ENCODE data around the gene CYSRT1. TPM values are rescaled to one million over a fixed set of nuclear protein-coding genes. Genes with fewer than 3 reads are reported as not detected.

The CYSRT1 gene
- total and polyA plus RNA-seq, 2 donors (not counting 3 experiments of a cell fraction or from before 2014, with no cell fraction given), result 0.44 to 1.1 TPM

DNA sequence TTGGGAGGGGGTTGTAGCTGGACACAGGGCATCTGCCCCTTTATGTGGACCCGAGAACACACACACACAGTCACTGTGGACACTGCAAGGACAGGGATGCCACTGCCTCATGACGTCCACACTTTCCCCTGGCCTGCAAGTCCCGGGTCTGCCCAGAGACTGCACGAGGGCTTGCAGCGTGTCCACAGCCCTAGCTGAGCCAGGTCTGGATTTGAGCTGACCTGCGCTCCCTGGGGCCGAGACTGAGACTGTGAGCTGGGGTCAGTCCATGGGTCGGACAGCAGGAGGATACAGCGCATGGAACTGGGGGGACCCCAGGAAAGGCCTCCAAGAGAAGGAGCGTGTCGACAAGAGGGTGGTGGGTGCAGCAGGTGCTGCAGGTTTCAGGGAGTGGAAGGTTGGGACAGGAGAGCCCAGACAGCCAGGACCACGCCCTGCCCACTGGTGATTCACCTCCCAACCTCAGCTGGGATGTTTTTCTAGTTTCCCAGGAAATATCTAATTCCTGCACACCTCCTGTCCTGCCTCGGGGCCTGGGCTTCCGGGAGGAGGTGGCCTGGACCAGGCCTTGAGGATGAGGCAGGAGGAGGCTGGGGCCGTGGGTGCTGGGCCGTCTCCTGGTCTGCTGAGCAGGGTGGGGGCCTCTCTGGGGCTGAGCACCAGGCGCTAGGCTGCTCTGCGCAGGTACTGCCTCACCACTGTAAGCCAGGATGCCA is 1.5 kb downstream of the CYSRT1 start:
- no peak overlapping the region for H3K4me3 ChIP-seq (replicated peaks in 1 of 3; ENCODE audit: insufficient read depth in 1 of 3, low read depth in 1 of 3, low read length in 3 of 3)
- no peak overlapping the region for H3K9ac ChIP-seq (replicated peaks; ENCODE audit: extremely low read depth, insufficient read depth, low read length)
- no peaks in the 10 kb centered on the region for H3K9me1 ChIP-seq (replicated peaks; ENCODE audit: control insufficient read depth, extremely low read depth, insufficient read depth, low read length)
- no peak overlapping the region for H3K27ac ChIP-seq (ENCODE audit: insufficient read depth, low read depth, low read length)
- ChIA-PET CTCF (interaction anchor here (0.6 to 6.3 kb wide), 16 partner anchors 11 to 197 kb away, joined by 3 to 63 read pairs (median 6); partner anchors contain the start of genes ANAPC2, NPDC1, SSNA1 and TPRN), POLR2A (no interaction called here)
- H2AFZ ChIP-seq (ENCODE audit: low read depth, low read length), result no peak overlapping the region
- no peaks in the 10 kb centered on the region for H3K36me3 ChIP-seq (ENCODE audit: control insufficient read depth in 2 of 2, extremely low read depth in 1 of 2, insufficient read depth in 2 of 2, low read length in 2 of 2)
- no peaks in the 10 kb centered on the region for H3K9me3 ChIP-seq (replicated peaks; ENCODE audit: control insufficient read depth, insufficient read depth, low read length)
- peaks cover 12% of the 10 kb centered on the region for H3K4me1 ChIP-seq (ENCODE audit: control insufficient read depth, extremely low read depth, insufficient read depth, low read length)
- no peak for TF ChIP-seq EZH2 (IDR thresholded peaks at IDR 0.05; ENCODE audit: borderline replicate concordance, low read depth, low read length, severe bottlenecking)
- no peak for TF ChIP-seq MYC (IDR thresholded peaks at IDR 0.05; ENCODE audit: low read depth, low read length)
- no peak for TF ChIP-seq POLR2AphosphoS5 (IDR thresholded peaks at IDR 0.05; ENCODE audit: insufficient read depth, low read depth, low read length)
- TF ChIP-seq POLR2A (IDR thresholded peaks at IDR 0.05; ENCODE audit: low read depth, low read length), result no peak
- TF ChIP-seq, protein P1, sequence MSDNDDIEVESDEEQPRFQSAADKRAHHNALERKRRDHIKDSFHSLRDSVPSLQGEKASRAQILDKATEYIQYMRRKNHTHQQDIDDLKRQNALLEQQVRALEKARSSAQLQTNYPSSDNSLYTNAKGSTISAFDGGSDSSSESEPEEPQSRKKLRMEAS (IDR thresholded peaks at IDR 0.05; ENCODE audit: insufficient read depth, insufficient read length), result no peak
- no peak for TF ChIP-seq JUN (IDR thresholded peaks at IDR 0.05; ENCODE audit: borderline replicate concordance, insufficient read depth, insufficient read length, low read depth)
- TF ChIP-seq, protein P2, sequence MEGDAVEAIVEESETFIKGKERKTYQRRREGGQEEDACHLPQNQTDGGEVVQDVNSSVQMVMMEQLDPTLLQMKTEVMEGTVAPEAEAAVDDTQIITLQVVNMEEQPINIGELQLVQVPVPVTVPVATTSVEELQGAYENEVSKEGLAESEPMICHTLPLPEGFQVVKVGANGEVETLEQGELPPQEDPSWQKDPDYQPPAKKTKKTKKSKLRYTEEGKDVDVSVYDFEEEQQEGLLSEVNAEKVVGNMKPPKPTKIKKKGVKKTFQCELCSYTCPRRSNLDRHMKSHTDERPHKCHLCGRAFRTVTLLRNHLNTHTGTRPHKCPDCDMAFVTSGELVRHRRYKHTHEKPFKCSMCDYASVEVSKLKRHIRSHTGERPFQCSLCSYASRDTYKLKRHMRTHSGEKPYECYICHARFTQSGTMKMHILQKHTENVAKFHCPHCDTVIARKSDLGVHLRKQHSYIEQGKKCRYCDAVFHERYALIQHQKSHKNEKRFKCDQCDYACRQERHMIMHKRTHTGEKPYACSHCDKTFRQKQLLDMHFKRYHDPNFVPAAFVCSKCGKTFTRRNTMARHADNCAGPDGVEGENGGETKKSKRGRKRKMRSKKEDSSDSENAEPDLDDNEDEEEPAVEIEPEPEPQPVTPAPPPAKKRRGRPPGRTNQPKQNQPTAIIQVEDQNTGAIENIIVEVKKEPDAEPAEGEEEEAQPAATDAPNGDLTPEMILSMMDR (IDR thresholded peaks at IDR 0.05; ENCODE audit: extremely low read depth in 1 of 2, insufficient read depth in 1 of 2, low read depth in 1 of 2, low read length in 2 of 2), result no peak
- no peak for TF ChIP-seq GATA2 (IDR thresholded peaks at IDR 0.05; ENCODE audit: insufficient read depth, insufficient read length, low read depth, low read length)
- no peak for TF ChIP-seq FOS (IDR thresholded peaks at IDR 0.05; ENCODE audit: borderline replicate concordance, insufficient read depth, low read length)
- H3K79me2 ChIP-seq (ENCODE audit: control insufficient read depth, insufficient read depth, low read length), result no peaks in the 10 kb centered on the region
- dilution Hi-C loops (cut with MboI; ENCODE audit: extremely low pct_ligation_motif_present, low sequenced_read_pairs), result no loop called here
- no peaks in the 10 kb centered on the region for H3K27me3 ChIP-seq (ENCODE audit: control insufficient read depth in 2 of 2, insufficient read depth in 2 of 2, low read length in 2 of 2)
- no peak for DNase-seq (ENCODE audit: low read depth, low spot score)
- no peak overlapping the region for H3K4me2 ChIP-seq (ENCODE audit: insufficient read depth, low read length)
- intact Hi-C loops (cut with micrococcal nuclease), result loop anchor here (1.0 to 2.0 kb wide), 3 partner anchors 50 to 180 kb away; partner anchors contain the start of gene NPDC1
- no peaks in the 10 kb centered on the region for H4K20me1 ChIP-seq (replicated peaks; ENCODE audit: control insufficient read depth, extremely low read depth, insufficient read depth, low read length)
- BruUV-seq (replicated peaks), result no TSS peak
- FAIRE-seq, result no peak
